ENCODE results near the gene ATP11A.

ATP11A gene

GRCh38 chr13:112733112-112733511, 43.3 kb downstream of the ATP11A start:
- Histone ChIP-seq H3K27ac (ENCODE audit: insufficient read depth, low read depth, low read length, poor library complexity, severe bottlenecking) (no peak overlapping the region), H3K36me3 (ENCODE audit: control insufficient read depth, insufficient read depth, low read length) (no peaks in the 10 kb centered on the region), H3K4me1 (ENCODE audit: control insufficient read depth, insufficient read depth, low read length) (peaks cover 26% of the 10 kb centered on the region), H3K4me3 (ENCODE audit: insufficient read depth, low read depth, low read length) (no peak overlapping the region), H3K27me3 (ENCODE audit: control insufficient read depth, insufficient read depth, low read length, poor library complexity, severe bottlenecking) (no peaks in the 10 kb centered on the region), H3K9me3 (ENCODE audit: control insufficient read depth, low read length) (no peaks in the 10 kb centered on the region)
- 22 to 25% methylated on average over 6 of the region's 6 CpGs for WGBS, 2 experiments

GRCh38 chr13:112733661-112734379, 44.0 kb downstream of the ATP11A start:
- WGBS, 2 experiments = 19 to 23% methylated on average over 7 of the region's 7 CpGs
- Histone ChIP-seq H3K9me3 (ENCODE audit: control insufficient read depth, low read length) (no peaks in the 10 kb centered on the region), H3K27ac (ENCODE audit: insufficient read depth, low read depth, low read length, poor library complexity, severe bottlenecking) (no peak overlapping the region), H3K27me3 (ENCODE audit: control insufficient read depth, insufficient read depth, low read length, poor library complexity, severe bottlenecking) (no peaks in the 10 kb centered on the region), H3K4me3 (ENCODE audit: insufficient read depth, low read depth, low read length) (no peak overlapping the region), H3K36me3 (ENCODE audit: control insufficient read depth, insufficient read depth, low read length) (no peaks in the 10 kb centered on the region), H3K4me1 (ENCODE audit: control insufficient read depth, insufficient read depth, low read length) (peaks cover 26% of the 10 kb centered on the region)

GRCh38 chr13:112734696-112735547, 45.1 kb downstream of the ATP11A start:
- WGBS, 2 experiments = 72 to 78% methylated on average over 15 to 17 of the region's 17 CpGs
- no peak overlapping the region for H3K4me3 ChIP-seq (ENCODE audit: insufficient read depth, low read depth, low read length)
- no peak overlapping the region for H3K27ac ChIP-seq (ENCODE audit: insufficient read depth, low read depth, low read length, poor library complexity, severe bottlenecking)
- H3K36me3 ChIP-seq (ENCODE audit: control insufficient read depth, insufficient read depth, low read length) = no peaks in the 10 kb centered on the region
- no peaks in the 10 kb centered on the region for H3K27me3 ChIP-seq (ENCODE audit: control insufficient read depth, insufficient read depth, low read length, poor library complexity, severe bottlenecking)
- H3K4me1 ChIP-seq (ENCODE audit: control insufficient read depth, insufficient read depth, low read length) = peaks cover 26% of the 10 kb centered on the region
- no peaks in the 10 kb centered on the region for H3K9me3 ChIP-seq (ENCODE audit: control insufficient read depth, low read length)

- no peaks in the 10 kb centered on the region for H3K27me3 ChIP-seq (ENCODE audit: control insufficient read depth, insufficient read depth, low read length, poor library complexity, severe bottlenecking)
- no peaks in the 10 kb centered on the region for H3K9me3 ChIP-seq (ENCODE audit: control insufficient read depth, low read length)
- H3K27ac ChIP-seq (ENCODE audit: insufficient read depth, low read depth, low read length, poor library complexity, severe bottlenecking) = no peak overlapping the region
- H3K4me3 ChIP-seq (ENCODE audit: insufficient read depth, low read depth, low read length) = no peak overlapping the region
- H3K36me3 ChIP-seq (ENCODE audit: control insufficient read depth, insufficient read depth, low read length) = no peaks in the 10 kb centered on the region
- peaks cover 26% of the 10 kb centered on the region for H3K4me1 ChIP-seq (ENCODE audit: control insufficient read depth, insufficient read depth, low read length)
- WGBS, 2 experiments = 81 to 83% methylated on average over 17 of the region's 17 CpGs
Measured at GRCh38 chr13:112735791-112736190, 46.0 kb downstream of the ATP11A start.

GRCh38 chr13:112737294-112737693, 47.5 kb downstream of the ATP11A start:
- H3K36me3 ChIP-seq (ENCODE audit: control insufficient read depth, insufficient read depth, low read length) = no peaks in the 10 kb centered on the region
- no peaks in the 10 kb centered on the region for H3K9me3 ChIP-seq (ENCODE audit: control insufficient read depth, low read length)
- H3K27ac ChIP-seq (ENCODE audit: insufficient read depth, low read depth, low read length, poor library complexity, severe bottlenecking) = no peak overlapping the region
- 91 to 94% methylated on average over 9 of the region's 9 CpGs for WGBS, 2 experiments
- no peaks in the 10 kb centered on the region for H3K27me3 ChIP-seq (ENCODE audit: control insufficient read depth, insufficient read depth, low read length, poor library complexity, severe bottlenecking)
- H3K4me3 ChIP-seq (ENCODE audit: insufficient read depth, low read depth, low read length) = no peak overlapping the region
- peaks cover 26% of the 10 kb centered on the region for H3K4me1 ChIP-seq (ENCODE audit: control insufficient read depth, insufficient read depth, low read length)

- no peak overlapping the region for H3K4me3 ChIP-seq (ENCODE audit: insufficient read depth, low read depth, low read length)
- H3K4me1 ChIP-seq (ENCODE audit: control insufficient read depth, insufficient read depth, low read length) = peaks cover 19% of the 10 kb centered on the region
- H3K36me3 ChIP-seq (ENCODE audit: control insufficient read depth, insufficient read depth, low read length) = no peaks in the 10 kb centered on the region
- no peak overlapping the region for H3K27ac ChIP-seq (ENCODE audit: insufficient read depth, low read depth, low read length, poor library complexity, severe bottlenecking)
- WGBS, 2 experiments = 58 to 68% methylated on average over 7 of the region's 7 CpGs
- H3K27me3 ChIP-seq (ENCODE audit: control insufficient read depth, insufficient read depth, low read length, poor library complexity, severe bottlenecking) = no peaks in the 10 kb centered on the region
- H3K9me3 ChIP-seq (ENCODE audit: control insufficient read depth, low read length) = no peaks in the 10 kb centered on the region
Measured at GRCh38 chr13:112738606-112739005, 48.8 kb downstream of the ATP11A start.

GRCh38 chr13:112740502-112741131, 50.8 kb downstream of the ATP11A start:
- Histone ChIP-seq H3K4me1 (ENCODE audit: control insufficient read depth, insufficient read depth, low read length) (no peaks in the 10 kb centered on the region), H3K4me3 (ENCODE audit: insufficient read depth, low read depth, low read length) (no peak overlapping the region), H3K36me3 (ENCODE audit: control insufficient read depth, insufficient read depth, low read length) (no peaks in the 10 kb centered on the region), H3K9me3 (ENCODE audit: control insufficient read depth, low read length) (no peaks in the 10 kb centered on the region), H3K27ac (ENCODE audit: insufficient read depth, low read depth, low read length, poor library complexity, severe bottlenecking) (no peak overlapping the region), H3K27me3 (ENCODE audit: control insufficient read depth, insufficient read depth, low read length, poor library complexity, severe bottlenecking) (no peaks in the 10 kb centered on the region)
- 92 to 93% methylated on average over 19 of the region's 19 CpGs for WGBS, 2 experiments

- WGBS, 2 experiments = 89 to 91% methylated on average over 15 of the region's 15 CpGs
- Histone ChIP-seq H3K4me3 (ENCODE audit: insufficient read depth, low read depth, low read length) (no peak overlapping the region), H3K27me3 (ENCODE audit: control insufficient read depth, insufficient read depth, low read length, poor library complexity, severe bottlenecking) (no peaks in the 10 kb centered on the region), H3K27ac (ENCODE audit: insufficient read depth, low read depth, low read length, poor library complexity, severe bottlenecking) (no peak overlapping the region), H3K9me3 (ENCODE audit: control insufficient read depth, low read length) (no peaks in the 10 kb centered on the region), H3K36me3 (ENCODE audit: control insufficient read depth, insufficient read depth, low read length) (no peaks in the 10 kb centered on the region), H3K4me1 (ENCODE audit: control insufficient read depth, insufficient read depth, low read length) (no peaks in the 10 kb centered on the region)
Measured at GRCh38 chr13:112741185-112741755, 51.4 kb downstream of the ATP11A start.

- Histone ChIP-seq H3K27ac (ENCODE audit: insufficient read depth, low read depth, low read length, poor library complexity, severe bottlenecking) (no peak overlapping the region), H3K4me3 (ENCODE audit: insufficient read depth, low read depth, low read length) (no peak overlapping the region), H3K9me3 (ENCODE audit: control insufficient read depth, low read length) (no peaks in the 10 kb centered on the region), H3K36me3 (ENCODE audit: control insufficient read depth, insufficient read depth, low read length) (no peaks in the 10 kb centered on the region), H3K27me3 (ENCODE audit: control insufficient read depth, insufficient read depth, low read length, poor library complexity, severe bottlenecking) (no peaks in the 10 kb centered on the region), H3K4me1 (ENCODE audit: control insufficient read depth, insufficient read depth, low read length) (no peaks in the 10 kb centered on the region)
- WGBS, 2 experiments = 85 to 87% methylated on average over 18 of the region's 18 CpGs
Measured at GRCh38 chr13:112741835-112742570, 52.2 kb downstream of the ATP11A start.
